ENCODE data around the gene CCDC197.
A peak's percentile ranks its signal among the peaks of the same experiment; 100 is the strongest.

CCDC197 gene

GRCh38 chr14:94000267-94000666 is 3.2 kb downstream of the CCDC197 start:
- Histone ChIP-seq H3K27ac (ENCODE audit: low read length) (no peak overlapping the region), H3K36me3 (replicated peaks; ENCODE audit: low read depth, low read length) (no peaks in the 10 kb centered on the region), H3K27me3 (ENCODE audit: low read depth, low read length) (0 out of 2 replicates have a peak, but pooled peaks cover 13% of the 10 kb centered on the region), H2AFZ (ENCODE audit: low read depth, low read length) (no peak overlapping the region), H3K4me1 (ENCODE audit: low read length) (peaks cover 14% of the 10 kb centered on the region), H3K4me3 (ENCODE audit: low read length) (no peak overlapping the region), H4K20me1 (ENCODE audit: insufficient read depth, low read length) (no peaks in the 10 kb centered on the region), H3K79me2 (ENCODE audit: low read length) (no peaks in the 10 kb centered on the region), H3K9me3 (ENCODE audit: insufficient read depth, low read length) (no peaks in the 10 kb centered on the region), H3K9ac (ENCODE audit: low read length) (no peak overlapping the region), H3K4me2 (ENCODE audit: low read length) (no peak overlapping the region)
- TF ChIP-seq CTCF (IDR thresholded peaks at IDR 0.05; ENCODE audit: low read depth, low read length) (no peak), EZH2phosphoT487 (IDR thresholded peaks at IDR 0.05; ENCODE audit: low read depth) (no peak)

DNA sequence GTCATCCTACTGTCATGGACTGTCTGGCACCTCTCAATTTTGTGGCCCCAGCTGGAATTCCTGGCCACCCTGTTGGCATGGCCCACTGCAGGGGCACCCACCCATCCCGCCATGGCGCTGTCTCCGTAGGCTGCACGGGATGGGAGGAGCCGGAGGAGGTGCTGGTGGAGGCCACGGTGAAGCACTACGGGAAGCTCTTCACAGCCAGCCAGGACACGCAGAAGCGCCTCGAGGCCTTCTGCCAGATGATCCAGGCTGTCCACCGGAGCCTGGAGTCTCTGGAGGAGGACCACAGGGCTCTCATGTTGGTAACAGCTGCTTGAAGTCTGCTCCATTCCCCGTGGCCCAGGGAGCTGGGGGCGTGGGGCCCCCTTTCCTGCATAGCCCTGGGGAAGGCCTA is 3.9 kb downstream of the CCDC197 start:
- no peak overlapping the region for H3K27ac ChIP-seq (ENCODE audit: low read length)
- H3K9ac ChIP-seq (ENCODE audit: low read length), result no peak overlapping the region
- H3K27me3 ChIP-seq (ENCODE audit: low read depth, low read length), result 0 out of 2 replicates have a peak, but pooled peaks cover 13% of the 10 kb centered on the region
- peaks cover 21% of the 10 kb centered on the region for H3K4me1 ChIP-seq (ENCODE audit: low read length)
- no peaks in the 10 kb centered on the region for H3K79me2 ChIP-seq (ENCODE audit: low read length)
- H3K9me3 ChIP-seq (ENCODE audit: insufficient read depth, low read length), result no peaks in the 10 kb centered on the region
- H2AFZ ChIP-seq (ENCODE audit: low read depth, low read length), result no peak overlapping the region
- no peak overlapping the region for H3K4me3 ChIP-seq (ENCODE audit: low read length)
- peak overlapping the region; percentile 89; the same call in 1 of the 2 replicates for H3K4me2 ChIP-seq (ENCODE audit: low read length)
- H3K36me3 ChIP-seq (replicated peaks; ENCODE audit: low read depth, low read length), result no peaks in the 10 kb centered on the region
- TF ChIP-seq CTCF (IDR thresholded peaks at IDR 0.05; ENCODE audit: low read depth, low read length), result no peak
- TF ChIP-seq EZH2phosphoT487 (IDR thresholded peaks at IDR 0.05; ENCODE audit: low read depth), result no peak
- H4K20me1 ChIP-seq (ENCODE audit: insufficient read depth, low read length), result no peaks in the 10 kb centered on the region

DNA sequence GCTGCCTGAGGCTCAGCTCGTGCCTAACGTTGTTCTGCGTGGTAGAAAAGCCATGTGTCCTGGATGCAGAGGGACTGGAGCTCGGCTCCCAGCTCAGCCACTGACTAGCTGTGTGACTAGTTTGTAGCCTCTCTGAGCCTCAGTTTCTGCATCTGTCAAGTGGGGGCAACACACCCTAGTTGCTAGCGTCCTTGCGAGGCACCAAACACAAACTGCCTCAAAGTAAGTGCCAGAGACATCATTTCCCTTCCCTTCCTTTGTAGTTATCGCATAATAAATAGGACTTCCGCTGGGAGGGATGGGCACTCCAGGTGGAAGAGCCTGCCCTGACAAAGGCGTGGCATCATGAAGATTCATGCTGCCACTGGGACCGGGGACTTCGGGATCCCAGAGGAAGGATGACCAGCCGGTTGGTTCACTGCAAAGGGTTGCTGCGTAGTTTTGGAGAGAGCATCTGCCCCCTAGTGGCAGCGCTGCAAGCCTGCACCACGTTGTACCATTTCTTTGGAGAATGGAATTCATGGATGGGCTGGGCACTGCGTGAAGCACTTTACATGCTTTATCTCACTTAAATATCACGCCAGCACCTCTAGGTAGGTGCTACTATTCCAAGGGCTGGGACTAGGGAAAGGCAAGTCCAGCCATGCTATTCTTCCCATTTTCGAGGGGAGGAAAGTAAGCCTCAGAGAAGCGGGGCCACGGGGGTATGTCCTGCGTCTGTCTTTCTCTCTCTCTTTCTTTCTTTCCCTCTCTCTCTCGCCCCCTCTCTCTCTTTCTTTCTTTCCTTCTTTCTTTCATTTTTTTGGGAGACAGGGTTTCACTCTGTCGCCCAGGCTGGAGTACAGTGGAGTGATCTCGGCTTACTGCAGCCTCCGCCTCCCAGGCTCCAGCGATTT is 4.6 kb downstream of the CCDC197 start:
- Histone ChIP-seq H3K27ac (ENCODE audit: low read length) (no peak overlapping the region), H3K9me3 (ENCODE audit: insufficient read depth, low read length) (no peaks in the 10 kb centered on the region), H3K9ac (ENCODE audit: low read length) (no peak overlapping the region; the same call in 1 of the 2 replicates), H4K20me1 (ENCODE audit: insufficient read depth, low read length) (no peaks in the 10 kb centered on the region), H3K27me3 (ENCODE audit: low read depth, low read length) (0 out of 2 replicates have a peak, but pooled peaks cover 13% of the 10 kb centered on the region), H3K4me2 (ENCODE audit: low read length) (peak overlapping the region; percentile 89), H3K4me1 (ENCODE audit: low read length) (peaks cover 22% of the 10 kb centered on the region), H3K4me3 (ENCODE audit: low read length) (peak overlapping the region; percentile 57), H3K79me2 (ENCODE audit: low read length) (no peaks in the 10 kb centered on the region), H2AFZ (ENCODE audit: low read depth, low read length) (peak overlapping the region; percentile 81), H3K36me3 (replicated peaks; ENCODE audit: low read depth, low read length) (no peaks in the 10 kb centered on the region)
- TF ChIP-seq EZH2phosphoT487 (IDR thresholded peaks at IDR 0.05; ENCODE audit: low read depth), result no peak
- peak; percentile 98 for TF ChIP-seq CTCF (IDR thresholded peaks at IDR 0.05; ENCODE audit: low read depth, low read length)

- H3K4me3 ChIP-seq (ENCODE audit: low read length), result no peak overlapping the region
- H2AFZ ChIP-seq (ENCODE audit: low read depth, low read length), result no peak overlapping the region
- no peaks in the 10 kb centered on the region for H3K36me3 ChIP-seq (replicated peaks; ENCODE audit: low read depth, low read length)
- H3K79me2 ChIP-seq (ENCODE audit: low read length), result no peaks in the 10 kb centered on the region
- H4K20me1 ChIP-seq (ENCODE audit: insufficient read depth, low read length), result no peaks in the 10 kb centered on the region
- no peak overlapping the region for H3K4me2 ChIP-seq (ENCODE audit: low read length)
- H3K9ac ChIP-seq (ENCODE audit: low read length), result no peak overlapping the region
- H3K4me1 ChIP-seq (ENCODE audit: low read length), result peaks cover 22% of the 10 kb centered on the region
- H3K9me3 ChIP-seq (ENCODE audit: insufficient read depth, low read length), result no peaks in the 10 kb centered on the region
- TF ChIP-seq CTCF (IDR thresholded peaks at IDR 0.05; ENCODE audit: low read depth, low read length), result no peak
- no peak for TF ChIP-seq EZH2phosphoT487 (IDR thresholded peaks at IDR 0.05; ENCODE audit: low read depth)
- H3K27ac ChIP-seq (ENCODE audit: low read length), result no peak overlapping the region
- H3K27me3 ChIP-seq (ENCODE audit: low read depth, low read length), result 0 out of 2 replicates have a peak, but pooled peaks cover 13% of the 10 kb centered on the region
Observed at GRCh38 chr14:94003397-94003796, 6.3 kb downstream of the CCDC197 start.
